Hepatocyte (in vitro differentiated cells): ENCODE results near the gene EPHA10.

Experiments used
- CTCF ChIP-seq: fragments of 200-600 bp; sonication (generic); IDR thresholded peaks from 2 replicates; pipeline ENCODE4 v1.5.1; 2016; ENCODE audit warnings: antibody characterized with exemption, mild to moderate bottlenecking; ENCODE audit not compliant: poor library complexity
- EZH2phosphoT487 ChIP-seq: fragments of 200-600 bp; sonication (generic); IDR thresholded peaks from one replicate; pipeline ENCODE4 v1.6.1; 2018; ENCODE audit warnings: antibody characterized with exemption, mild to moderate bottlenecking, low read depth, moderate library complexity; ENCODE audit not compliant: unreplicated experiment, severe bottlenecking

DNA sequence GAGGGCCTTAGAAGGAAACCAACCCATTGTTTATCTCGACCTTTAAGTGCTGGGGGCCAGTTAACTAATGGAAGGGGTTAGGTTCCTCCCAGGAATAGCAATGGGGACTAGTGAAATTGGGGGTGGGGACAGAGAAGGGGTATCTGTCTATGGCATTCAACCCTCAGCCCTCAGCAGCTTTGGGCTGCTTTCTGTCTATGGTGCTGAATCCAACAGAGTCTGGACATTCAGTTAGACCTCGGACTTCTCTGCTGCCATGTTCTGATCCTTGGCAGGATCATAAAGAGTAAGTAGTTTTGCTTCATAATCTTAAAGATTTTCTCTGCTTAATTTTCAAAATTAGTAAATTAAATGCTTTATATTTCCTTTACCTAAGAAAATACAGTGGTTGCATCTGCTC is 2.6 kb upstream of the EPHA10 start:
- TF ChIP-seq CTCF = no peak
- no peak for TF ChIP-seq EZH2phosphoT487
